Upper lobe of left lung (tissue), 6 donors: ENCODE results near the gene MARCO. TPM values are rescaled to one million over a fixed set of nuclear protein-coding genes. Genes with fewer than 3 reads are reported as not detected.

Source experiments
- ATAC-seq, 2 donors: fragments of 200-7000 bp; cut with Tn5 transposase; one replicate each; pipeline ENCODE4 v1.9.1; 2022; ENCODE audit warnings: mild to moderate bottlenecking in 2 of 2, moderate library complexity in 2 of 2; ENCODE audit not compliant: low FRiP score in 2 of 2
- DNase-seq, 2 donors: peaks; one replicate each; pipeline ENCODE4 v3.0.0-alpha.2; 2019 to 2020
- H3K27ac ChIP-seq, 4 donors: fragments of 200-600 bp; sonication (generic); one replicate each; pipeline ENCODE4 v1.5.1; 2016 to 2019
- H3K27me3 ChIP-seq, 4 donors: fragments of 200-600 bp; sonication (generic); one replicate each; pipeline ENCODE4 v1.5.1; 2017 to 2019
- H3K36me3 ChIP-seq, 4 donors: fragments of 200-600 bp; sonication (generic); one replicate each; pipeline ENCODE4 v1.5.1; 2016 to 2019
- H3K4me1 ChIP-seq, 4 donors: fragments of 200-600 bp; sonication (generic); one replicate each; pipeline ENCODE4 v1.5.1; 2018 to 2019
- H3K4me3 ChIP-seq, 4 donors: fragments of 200-600 bp; sonication (generic); one replicate each; pipeline ENCODE4 v1.5.1; 2017 to 2019; ENCODE audit warnings: mild to moderate bottlenecking in 2 of 4, moderate library complexity in 1 of 4
- H3K9me3 ChIP-seq, 4 donors: fragments of 200-600 bp; sonication (generic); one replicate each; pipeline ENCODE4 v1.5.1; 2018 to 2019
- EP300 ChIP-seq, 4 donors: sonication (generic); formaldehyde crosslinking; IDR thresholded peaks; one replicate each; pipeline ENCODE4 v1.5.1; 2017; ENCODE audit warnings: antibody characterized with exemption in 4 of 4, control low read depth in 2 of 4
- POLR2A ChIP-seq, 4 donors: fragments of 450-650 bp; IDR thresholded peaks; one replicate each; pipeline ENCODE4 v1.5.1; 2016 to 2017; ENCODE audit warnings: antibody characterized with exemption in 4 of 4, mild to moderate bottlenecking in 2 of 4
- POLR2AphosphoS5 ChIP-seq, 2 donors: sonication (generic); formaldehyde crosslinking; IDR thresholded peaks; one replicate each; pipeline ENCODE4 v1.5.1; 2017; ENCODE audit warnings: antibody characterized with exemption in 2 of 2
- WGBS, 2 donors: methylation state at CpG; one replicate each; pipeline ENCODE4 v1.1.5; 2017 to 2018; 5-methylcytosine and 5-hydroxymethylcytosine counted together
- total RNA-seq, 6 donors: library from RNA; depleted of rRNA in 4 of 6; stranded (reverse); fragments of >200 nt in 4 of 6; gene quantifications; one replicate each; pipeline versions ENCODE4 v1.1.0 to v1.2.1, GENCODE V29; 2016 to 2021
- TF ChIP-seq, protein P1 (sequence below), 6 experiments: fragments of 450-650 bp in 4 of 6; fragments of 200-600 bp in 2 of 6; sonication (generic) in 2 of 6; IDR thresholded peaks; one replicate each; pipeline ENCODE4 v1.5.1; 2016 to 2019; ENCODE audit warnings: antibody characterized with exemption in 6 of 6
- donor health status: DM: no; HTN: no; CAD: no; lungs with moderate emphysema.
- donor health status: DM: no; HTN: yes; CAD: no; lungs with severe emphysema.

The MARCO gene
- total RNA-seq, 6 donors from 2014 or later: 148 to 499 (median 316) TPM

DNA sequence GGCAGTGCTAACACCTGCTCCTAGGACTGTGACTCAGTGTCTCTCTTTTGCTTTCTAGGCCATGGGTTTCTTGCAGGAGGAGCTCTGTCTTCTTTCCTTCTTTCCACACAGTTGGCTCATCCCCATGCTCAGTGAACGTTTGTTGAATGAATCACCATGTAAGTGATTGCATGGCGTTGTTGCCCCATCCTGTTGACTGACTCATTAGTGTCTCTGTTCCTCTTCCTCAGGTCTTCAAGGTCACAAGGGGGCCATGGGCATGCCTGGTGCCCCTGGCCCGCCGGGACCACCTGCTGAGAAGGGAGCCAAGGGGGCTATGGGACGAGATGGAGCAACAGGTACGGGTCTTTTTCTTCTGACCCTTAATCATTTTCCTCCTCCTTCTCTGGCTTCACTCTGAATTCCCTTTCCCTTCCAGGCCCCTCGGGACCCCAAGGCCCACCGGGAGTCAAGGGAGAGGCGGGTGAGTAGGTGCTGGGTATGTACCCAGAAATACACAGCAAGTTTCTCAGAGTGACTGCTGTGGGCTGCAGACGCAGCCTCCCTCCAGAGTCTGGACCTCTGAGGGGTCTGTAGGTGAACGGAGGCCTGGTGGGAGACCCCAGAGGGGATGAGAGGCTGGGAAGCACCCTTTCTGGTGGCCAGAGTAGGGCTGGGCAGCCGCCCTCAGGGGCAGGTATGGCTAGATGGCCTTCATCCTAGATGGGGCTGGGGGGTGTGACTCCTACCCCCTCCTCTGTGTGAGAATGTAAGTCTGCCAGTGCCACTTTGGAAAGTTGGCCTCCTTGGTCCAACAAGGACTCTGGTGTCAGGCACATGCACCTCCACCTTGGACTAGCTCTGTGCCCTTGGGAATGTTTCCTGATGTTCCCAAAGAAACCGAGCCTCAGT is 32.4 kb downstream of the MARCO start:
- 69 to 78% methylated on average over 13 of the region's 13 CpGs for WGBS, 2 donors

GRCh38 chr2:118975133-118975532 is 33.1 kb downstream of the MARCO start:
- no peak for TF ChIP-seq POLR2AphosphoS5 (IDR thresholded peaks at IDR 0.05)
- TF ChIP-seq EP300 (IDR thresholded peaks at IDR 0.05): no peak
- TF ChIP-seq POLR2A (IDR thresholded peaks at IDR 0.05): no peak
- TF ChIP-seq, protein P1, sequence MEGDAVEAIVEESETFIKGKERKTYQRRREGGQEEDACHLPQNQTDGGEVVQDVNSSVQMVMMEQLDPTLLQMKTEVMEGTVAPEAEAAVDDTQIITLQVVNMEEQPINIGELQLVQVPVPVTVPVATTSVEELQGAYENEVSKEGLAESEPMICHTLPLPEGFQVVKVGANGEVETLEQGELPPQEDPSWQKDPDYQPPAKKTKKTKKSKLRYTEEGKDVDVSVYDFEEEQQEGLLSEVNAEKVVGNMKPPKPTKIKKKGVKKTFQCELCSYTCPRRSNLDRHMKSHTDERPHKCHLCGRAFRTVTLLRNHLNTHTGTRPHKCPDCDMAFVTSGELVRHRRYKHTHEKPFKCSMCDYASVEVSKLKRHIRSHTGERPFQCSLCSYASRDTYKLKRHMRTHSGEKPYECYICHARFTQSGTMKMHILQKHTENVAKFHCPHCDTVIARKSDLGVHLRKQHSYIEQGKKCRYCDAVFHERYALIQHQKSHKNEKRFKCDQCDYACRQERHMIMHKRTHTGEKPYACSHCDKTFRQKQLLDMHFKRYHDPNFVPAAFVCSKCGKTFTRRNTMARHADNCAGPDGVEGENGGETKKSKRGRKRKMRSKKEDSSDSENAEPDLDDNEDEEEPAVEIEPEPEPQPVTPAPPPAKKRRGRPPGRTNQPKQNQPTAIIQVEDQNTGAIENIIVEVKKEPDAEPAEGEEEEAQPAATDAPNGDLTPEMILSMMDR (IDR thresholded peaks at IDR 0.05): no peak
- WGBS, 2 donors: 51 to 60% methylated on average over 5 of the region's 5 CpGs
- Histone ChIP-seq H3K4me3 (no peak overlapping the region), H3K9me3 (peaks cover 0 to 4% (median 0%) of the 10 kb centered on the region in 4 donors), H3K4me1 (peaks cover 0 to 4% (median 0%) of the 10 kb centered on the region in 4 donors), H3K27me3 (no peaks in the 10 kb centered on the region), H3K36me3 (no peaks in the 10 kb centered on the region), H3K27ac (no peak overlapping the region)
- ATAC-seq (no peak), DNase-seq (no peak)

More for the DNA sequence above, 32.4 kb downstream of the MARCO start:
- peaks cover 0 to 4% (median 0%) of the 10 kb centered on the region in 4 donors for H3K4me1 ChIP-seq
- H3K27me3 ChIP-seq: no peaks in the 10 kb centered on the region
- TF ChIP-seq EP300 (IDR thresholded peaks at IDR 0.05): peak in 2 of 4 donors; percentile 29 to 84
- TF ChIP-seq POLR2A (IDR thresholded peaks at IDR 0.05): no peak
- TF ChIP-seq, protein P1 (IDR thresholded peaks at IDR 0.05): no peak
- peak; percentile 42 to 83 for TF ChIP-seq POLR2AphosphoS5 (IDR thresholded peaks at IDR 0.05)
- ATAC-seq: peak in 1 of 2 donors; percentile 73
- DNase-seq: peak; percentile 52 to 74
- H3K27ac ChIP-seq: peak overlapping the region in 2 of 4 donors; percentile 18 to 49
- H3K9me3 ChIP-seq: peaks cover 0 to 4% (median 0%) of the 10 kb centered on the region in 4 donors
- no peaks in the 10 kb centered on the region for H3K36me3 ChIP-seq
- H3K4me3 ChIP-seq: no peak overlapping the region

DNA sequence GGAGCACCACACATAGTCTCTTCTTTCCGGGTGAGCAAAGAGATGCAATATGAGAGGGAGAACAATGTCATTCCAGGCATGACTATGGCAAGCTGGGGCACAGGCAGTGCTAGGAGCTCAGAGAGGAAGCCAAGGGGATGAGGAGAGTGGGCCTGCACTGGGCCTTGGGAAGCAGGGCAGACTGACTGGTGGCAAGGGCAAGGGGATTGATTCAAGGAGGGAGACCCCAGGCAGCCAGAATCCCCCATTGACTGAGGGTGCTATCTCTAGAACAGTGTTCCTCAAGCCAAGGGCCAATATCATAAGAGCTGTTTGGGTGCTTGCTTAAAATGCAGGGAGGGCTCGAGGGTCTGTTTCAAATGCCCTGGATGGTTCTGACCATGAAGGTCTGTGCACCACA is 36.1 kb downstream of the MARCO start:
- Histone ChIP-seq H3K36me3 (no peaks in the 10 kb centered on the region), H3K4me3 (no peak overlapping the region), H3K4me1 (peaks cover 0 to 4% (median 0%) of the 10 kb centered on the region in 4 donors), H3K27ac (no peak overlapping the region), H3K9me3 (peaks cover 0 to 4% (median 0%) of the 10 kb centered on the region in 4 donors), H3K27me3 (no peaks in the 10 kb centered on the region)
- ATAC-seq (no peak), DNase-seq (no peak)
- 63 to 75% methylated on average over 2 of the region's 2 CpGs for WGBS, 2 donors
- TF ChIP-seq POLR2A (IDR thresholded peaks at IDR 0.05): no peak
- TF ChIP-seq POLR2AphosphoS5 (IDR thresholded peaks at IDR 0.05): no peak
- no peak for TF ChIP-seq EP300 (IDR thresholded peaks at IDR 0.05)
- TF ChIP-seq, protein P1 (IDR thresholded peaks at IDR 0.05): no peak

DNA sequence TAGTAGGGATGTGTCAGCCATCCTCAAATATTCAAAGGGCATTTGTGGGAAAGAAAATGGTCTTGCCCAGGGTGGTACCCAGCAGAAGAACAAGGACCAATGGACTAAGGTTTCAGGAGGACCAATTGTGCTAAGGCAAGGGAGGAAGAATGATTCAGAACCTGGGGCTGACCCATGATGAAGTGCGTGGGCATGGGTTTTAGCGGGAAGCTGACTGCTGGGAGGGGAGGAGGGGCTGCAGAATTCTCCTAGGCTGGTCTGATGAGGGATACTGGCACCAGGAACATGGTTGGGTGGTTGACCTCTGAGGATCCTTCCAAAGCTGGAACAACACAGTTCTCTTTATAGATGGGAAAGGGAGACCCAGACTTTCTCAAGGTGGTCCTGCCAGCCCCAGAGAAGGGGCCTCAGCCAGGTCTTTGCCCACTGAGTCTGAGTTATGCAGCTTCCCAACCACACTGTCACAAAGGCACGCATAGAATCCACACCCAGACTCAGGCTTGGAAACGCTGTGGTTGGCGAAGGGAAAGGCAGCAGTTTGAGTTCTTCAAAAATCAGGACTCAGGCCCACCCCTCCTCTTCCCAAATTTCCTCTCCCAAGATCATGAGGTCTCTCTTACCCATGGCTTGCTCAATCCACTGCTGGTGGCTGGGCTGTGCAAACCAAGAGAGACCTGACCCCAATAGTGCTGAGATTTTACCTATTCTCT is 37.3 kb downstream of the MARCO start:
- H3K4me3 ChIP-seq: no peak overlapping the region
- no peaks in the 10 kb centered on the region for H3K36me3 ChIP-seq
- H3K9me3 ChIP-seq: peaks cover 0 to 4% (median 0%) of the 10 kb centered on the region in 4 donors
- WGBS, 2 donors: 74 to 77% methylated on average over 5 of the region's 5 CpGs
- no peaks in the 10 kb centered on the region for H3K4me1 ChIP-seq
- no peak overlapping the region for H3K27ac ChIP-seq
- DNase-seq (no peak), ATAC-seq (no peak)
- H3K27me3 ChIP-seq: no peaks in the 10 kb centered on the region
- TF ChIP-seq EP300 (IDR thresholded peaks at IDR 0.05) (no peak), POLR2AphosphoS5 (IDR thresholded peaks at IDR 0.05) (no peak), POLR2A (IDR thresholded peaks at IDR 0.05) (no peak)
- TF ChIP-seq, protein P1 (IDR thresholded peaks at IDR 0.05): no peak
